GM19395 (cell line): ENCODE results near the gene POLN.

Experiments used
- ATAC-seq: cut with Tn5 transposase; IDR thresholded peaks from one replicate; pipeline ENCODE4 v1.9.1; 2021; ENCODE audit warnings: mild to moderate bottlenecking, moderate library complexity; ENCODE audit not compliant: unreplicated experiment

POLN gene

GRCh38 chr4:2252530-2253091 lies 10.7 kb upstream of the POLN start:
- ATAC-seq = no peak

GRCh38 chr4:2251795-2252529 lies 10.0 kb upstream of the POLN start:
- ATAC-seq = no peak

- no peak for ATAC-seq
Measured at GRCh38 chr4:2251073-2251794, 9.3 kb upstream of the POLN start.

GRCh38 chr4:2250357-2251072 lies 8.6 kb upstream of the POLN start:
- no peak for ATAC-seq

- ATAC-seq = no peak
Measured at GRCh38 chr4:2249526-2250356, 7.8 kb upstream of the POLN start.

GRCh38 chr4:2248821-2249261 lies 6.9 kb upstream of the POLN start:
- ATAC-seq = no peak

GRCh38 chr4:2248044-2248780 lies 6.3 kb upstream of the POLN start:
- no peak for ATAC-seq

- ATAC-seq = no peak
Measured at GRCh38 chr4:2247128-2248043, 5.5 kb upstream of the POLN start.

- ATAC-seq = no peak
Measured at GRCh38 chr4:2246384-2247127, 4.6 kb upstream of the POLN start.

- ATAC-seq = no peak
Measured at GRCh38 chr4:2245787-2246275, 3.9 kb upstream of the POLN start.

GRCh38 chr4:2245057-2245786 lies 3.3 kb upstream of the POLN start:
- no peak for ATAC-seq

GRCh38 chr4:2243681-2244380 lies 1.9 kb upstream of the POLN start:
- ATAC-seq = no peak

- no peak for ATAC-seq
Measured at GRCh38 chr4:2241003-2241402, 918 bp downstream of the POLN start.

GRCh38 chr4:2236944-2237666 lies 4.8 kb downstream of the POLN start:
- ATAC-seq = no peak

- ATAC-seq = no peak
Measured at GRCh38 chr4:2231082-2231481, 10.8 kb downstream of the POLN start.

GRCh38 chr4:2226261-2226660 lies 15.7 kb downstream of the POLN start:
- ATAC-seq = no peak
